Measurements from ENCODE around the gene GALNT1.

GALNT1 gene

GRCh38 chr18:35582899-35583558 lies 1.5 kb downstream of the GALNT1 start:
- no peak for DNase-seq (ENCODE audit: low read depth in 2 of 2)

- DNase-seq (ENCODE audit: low read depth in 2 of 2): no peak
These were observed 3.2 kb downstream of the GALNT1 start for GRCh38 chr18:35584735-35585134.

GRCh38 chr18:35585608-35586007 lies 4.1 kb downstream of the GALNT1 start:
- no peak for DNase-seq (ENCODE audit: low read depth in 2 of 2)

GRCh38 chr18:35588122-35588521 lies 6.6 kb downstream of the GALNT1 start:
- no peak for DNase-seq (ENCODE audit: low read depth in 2 of 2)

- no peak for DNase-seq (ENCODE audit: low read depth in 2 of 2)
These were observed 7.5 kb downstream of the GALNT1 start for GRCh38 chr18:35588995-35589394.

GRCh38 chr18:35589546-35589945 lies 8.0 kb downstream of the GALNT1 start:
- DNase-seq (ENCODE audit: low read depth in 2 of 2): no peak

- no peak for DNase-seq (ENCODE audit: low read depth in 2 of 2)
These were observed 9.4 kb downstream of the GALNT1 start for GRCh38 chr18:35590935-35591334.

- no peak for DNase-seq (ENCODE audit: low read depth in 2 of 2)
These were observed 10.8 kb downstream of the GALNT1 start for GRCh38 chr18:35592298-35592697.

GRCh38 chr18:35593859-35594258 lies 12.3 kb downstream of the GALNT1 start:
- no peak for DNase-seq (ENCODE audit: low read depth in 2 of 2)

GRCh38 chr18:35597758-35598157 lies 16.2 kb downstream of the GALNT1 start:
- no peak for DNase-seq (ENCODE audit: low read depth in 2 of 2)

GRCh38 chr18:35602193-35602820 lies 20.8 kb downstream of the GALNT1 start:
- DNase-seq (ENCODE audit: low read depth in 2 of 2): no peak

- DNase-seq (ENCODE audit: low read depth in 2 of 2): no peak
These were observed 21.5 kb downstream of the GALNT1 start for GRCh38 chr18:35603008-35603407.

GRCh38 chr18:35603528-35603927 lies 22.0 kb downstream of the GALNT1 start:
- DNase-seq (ENCODE audit: low read depth in 2 of 2): no peak

- no peak for DNase-seq (ENCODE audit: low read depth in 2 of 2)
These were observed 22.8 kb downstream of the GALNT1 start for GRCh38 chr18:35604369-35604768.

GRCh38 chr18:35605686-35606417 lies 24.3 kb downstream of the GALNT1 start:
- no peak for DNase-seq (ENCODE audit: low read depth in 2 of 2)

- no peak for DNase-seq (ENCODE audit: low read depth in 2 of 2)
These were observed 27.7 kb downstream of the GALNT1 start for GRCh38 chr18:35609236-35609635.

GRCh38 chr18:35610089-35610488 lies 28.5 kb downstream of the GALNT1 start:
- no peak for DNase-seq (ENCODE audit: low read depth in 2 of 2)

GRCh38 chr18:35610724-35611123 lies 29.2 kb downstream of the GALNT1 start:
- no peak for DNase-seq (ENCODE audit: low read depth in 2 of 2)

GRCh38 chr18:35611518-35611917 lies 30.0 kb downstream of the GALNT1 start:
- no peak for DNase-seq (ENCODE audit: low read depth in 2 of 2)

- DNase-seq (ENCODE audit: low read depth in 2 of 2): no peak
These were observed 34.5 kb downstream of the GALNT1 start for GRCh38 chr18:35616074-35616473.

GRCh38 chr18:35616664-35617423 lies 35.3 kb downstream of the GALNT1 start:
- peak; percentile 45 to 55 for DNase-seq (ENCODE audit: low read depth in 2 of 2)

- no peak for DNase-seq (ENCODE audit: low read depth in 2 of 2)
These were observed 36.3 kb downstream of the GALNT1 start for GRCh38 chr18:35617865-35618264.

Measured in stimulated activated CD8-positive, alpha-beta memory T cell treated with anti-CD3 and anti-CD28 coated beads, Interleukin-15, amount 100 ng/mL, for 48 hours (primary cell).